ENCODE data around the gene ANKRD66. TPM values are rescaled to one million over a fixed set of nuclear protein-coding genes. Genes with fewer than 3 reads are reported as not detected.

ANKRD66 gene
- total and polyA plus RNA-seq, 12 donors: not detected

GRCh38 chr6:46787871-46788540, 41.3 kb downstream of the ANKRD66 start:
- H3K9me3 ChIP-seq: no peaks in the 10 kb centered on the region
- no peaks in the 10 kb centered on the region for H3K4me1 ChIP-seq
- H3K27ac ChIP-seq: no peak overlapping the region
- no peak for TF ChIP-seq CTCF (IDR thresholded peaks at IDR 0.05)
- intact Hi-C loops (cut with DNase I): loop anchor here in 3 of 10 donors (10.0 kb wide), 3 partner anchors 83 to 693 kb away; no protein-coding TSS in a partner anchor
- H3K4me3 ChIP-seq: no peak overlapping the region
- 79 to 86% methylated on average over 5 of the region's 5 CpGs for WGBS, 2 donors
- DNase-seq: no peak
- H3K36me3 ChIP-seq: no peaks in the 10 kb centered on the region
- peaks cover 0 to under 1% (median 0%) of the 10 kb centered on the region in 7 donors for H3K27me3 ChIP-seq
- ATAC-seq: no peak

DNA sequence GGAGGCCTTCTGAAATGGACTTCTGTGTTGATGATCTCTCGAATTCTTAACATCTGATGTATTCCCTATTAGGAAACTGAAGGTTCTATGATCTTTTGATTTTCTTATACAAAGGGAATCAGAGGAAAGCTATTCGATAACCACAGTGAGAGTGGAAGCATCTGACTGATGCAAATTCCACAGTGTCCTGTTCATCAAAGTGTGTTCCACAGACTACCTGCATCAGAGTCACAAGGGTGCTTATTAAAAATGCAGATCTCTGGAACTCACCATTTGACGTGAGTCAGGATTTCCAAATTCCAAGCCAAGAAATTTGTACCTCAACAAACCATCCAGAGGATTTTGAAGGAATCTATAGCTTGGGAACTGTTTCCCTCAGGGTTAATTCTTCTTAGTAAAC, 42.1 kb downstream of the ANKRD66 start:
- intact Hi-C loops (cut with DNase I): loop anchor here in 3 of 10 donors (10.0 kb wide), 3 partner anchors 84 to 694 kb away; no protein-coding TSS in a partner anchor
- 74 to 94% methylated on average over 3 of the region's 3 CpGs for WGBS, 2 donors

DNA sequence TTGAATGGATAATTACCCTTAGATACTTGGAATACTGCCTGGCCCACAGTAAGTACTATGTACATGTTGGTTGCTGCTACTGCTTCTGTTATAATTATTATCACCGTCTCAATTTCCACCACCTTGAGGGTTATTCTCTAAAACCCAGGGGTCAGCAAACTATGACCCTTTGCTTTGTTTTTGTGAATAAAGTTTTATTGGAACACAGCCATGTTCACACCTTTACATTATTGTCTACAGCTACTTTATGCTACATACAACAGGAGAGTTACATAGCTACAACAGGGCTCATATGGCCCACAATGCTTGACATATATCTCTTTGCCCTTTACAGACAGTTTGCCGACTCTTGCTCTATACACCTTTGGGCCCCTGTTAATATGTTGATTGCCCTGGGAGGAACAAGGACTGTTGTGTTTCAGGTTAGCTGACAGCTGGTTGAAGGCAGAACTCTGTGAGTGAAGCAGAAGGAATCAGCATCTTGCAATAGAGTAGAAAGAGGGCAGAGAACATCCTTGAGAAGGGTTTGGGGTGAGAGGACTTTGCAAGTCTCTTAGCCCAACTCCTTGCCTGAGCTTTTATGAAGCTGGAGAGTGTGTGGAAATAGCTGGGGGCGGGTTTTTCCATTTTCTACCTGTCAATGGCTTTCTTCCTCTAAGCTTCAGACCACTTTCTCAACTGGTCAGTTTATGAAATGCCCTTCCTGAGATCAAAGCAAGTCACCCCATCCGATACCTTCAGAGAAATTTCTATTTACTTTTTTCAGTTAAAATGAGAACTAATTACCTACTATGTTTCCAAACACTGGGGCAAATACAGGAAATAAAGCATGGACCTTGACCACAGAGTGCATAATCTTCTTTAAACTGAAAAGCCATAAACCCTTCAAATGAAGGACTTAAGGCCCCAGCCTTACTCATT, 43.0 kb downstream of the ANKRD66 start:
- Histone ChIP-seq H3K27ac (no peak overlapping the region), H3K27me3 (peaks cover 0 to 2% (median 0%) of the 10 kb centered on the region in 7 donors), H3K9me3 (no peaks in the 10 kb centered on the region), H3K36me3 (no peaks in the 10 kb centered on the region), H3K4me3 (no peak overlapping the region), H3K4me1 (no peaks in the 10 kb centered on the region)
- intact Hi-C loops (cut with DNase I): loop anchor here in 3 of 10 donors (10.0 kb wide), 3 partner anchors 85 to 695 kb away; no protein-coding TSS in a partner anchor
- ATAC-seq (no peak), DNase-seq (no peak)
- no peak for TF ChIP-seq CTCF (IDR thresholded peaks at IDR 0.05)
- WGBS, 2 donors: 67 to 81% methylated on average over 4 of the region's 4 CpGs

More for the DNA sequence above, 42.1 kb downstream of the ANKRD66 start:
- H3K9me3 ChIP-seq: no peaks in the 10 kb centered on the region
- ATAC-seq (no peak), DNase-seq (no peak)
- H3K27me3 ChIP-seq: peaks cover 0 to 2% (median 0%) of the 10 kb centered on the region in 7 donors
- H3K36me3 ChIP-seq: no peaks in the 10 kb centered on the region
- no peaks in the 10 kb centered on the region for H3K4me1 ChIP-seq
- TF ChIP-seq CTCF (IDR thresholded peaks at IDR 0.05): no peak
- H3K27ac ChIP-seq: no peak overlapping the region
- no peak overlapping the region for H3K4me3 ChIP-seq

- Histone ChIP-seq H3K36me3 (no peaks in the 10 kb centered on the region), H3K27ac (no peak overlapping the region), H3K27me3 (peaks cover 0 to 3% (median 0%) of the 10 kb centered on the region in 7 donors), H3K4me1 (no peaks in the 10 kb centered on the region), H3K4me3 (no peak overlapping the region), H3K9me3 (no peaks in the 10 kb centered on the region)
- no peak for ATAC-seq
- intact Hi-C loops (cut with DNase I): no loop called here
- no peak for DNase-seq
- TF ChIP-seq CTCF (IDR thresholded peaks at IDR 0.05): no peak
These were observed 43.7 kb downstream of the ANKRD66 start for GRCh38 chr6:46790355-46790874.

All from heart right ventricle (tissue), 16 donors.